Progenitor cell of endocrine pancreas (in vitro differentiated cells): ENCODE results near the gene UBB. TPM values are rescaled to one million over a fixed set of nuclear protein-coding genes. Genes with fewer than 3 reads are reported as not detected.
A peak's percentile ranks its signal among the peaks of the same experiment; 100 is the strongest.

Experiments
- DNase-seq: peaks from one replicate; pipeline ENCODE4 v3.0.0; 2021; ENCODE audit warnings: low spot score; ENCODE audit not compliant: unreplicated experiment
- H3K27ac Mint-ChIP-seq: 2 replicates; pipeline ENCODE4 v1.8.0; 2021; ENCODE audit warnings: mild to moderate bottlenecking, moderate library complexity, mixed read lengths
- H3K27me3 Mint-ChIP-seq: 2 replicates; pipeline ENCODE4 v1.8.0; 2021; ENCODE audit warnings: mixed read lengths
- H3K36me3 Mint-ChIP-seq: 2 replicates; pipeline ENCODE4 v1.8.0; 2022; ENCODE audit warnings: mixed read lengths; ENCODE audit not compliant: insufficient read depth
- H3K4me1 Mint-ChIP-seq: 2 replicates; pipeline ENCODE4 v1.8.0; 2021; ENCODE audit warnings: low read depth, mixed read lengths
- H3K4me3 Mint-ChIP-seq: 2 replicates; pipeline ENCODE4 v1.8.0; 2021; ENCODE audit warnings: low read depth, mild to moderate bottlenecking, moderate library complexity, mixed read lengths
- H3K9me3 Mint-ChIP-seq: 2 replicates; pipeline ENCODE4 v1.8.0; 2021; ENCODE audit warnings: low read depth, mixed read lengths
- total RNA-seq: library from RNA; stranded (reverse); gene quantifications from 2 replicates; pipeline ENCODE4 v1.2.1, GENCODE V29; 2021
- TF ChIP-seq, protein P1 (sequence below): fragments of 200-600 bp; sonication (generic); IDR thresholded peaks from one replicate; pipeline ENCODE4 v1.5.0; 2021; ENCODE audit warnings: antibody characterized with exemption, mild to moderate bottlenecking; ENCODE audit not compliant: unreplicated experiment

The UBB gene
- total RNA-seq, 1 donor from 2014 or later: 1,477 TPM

DNA sequence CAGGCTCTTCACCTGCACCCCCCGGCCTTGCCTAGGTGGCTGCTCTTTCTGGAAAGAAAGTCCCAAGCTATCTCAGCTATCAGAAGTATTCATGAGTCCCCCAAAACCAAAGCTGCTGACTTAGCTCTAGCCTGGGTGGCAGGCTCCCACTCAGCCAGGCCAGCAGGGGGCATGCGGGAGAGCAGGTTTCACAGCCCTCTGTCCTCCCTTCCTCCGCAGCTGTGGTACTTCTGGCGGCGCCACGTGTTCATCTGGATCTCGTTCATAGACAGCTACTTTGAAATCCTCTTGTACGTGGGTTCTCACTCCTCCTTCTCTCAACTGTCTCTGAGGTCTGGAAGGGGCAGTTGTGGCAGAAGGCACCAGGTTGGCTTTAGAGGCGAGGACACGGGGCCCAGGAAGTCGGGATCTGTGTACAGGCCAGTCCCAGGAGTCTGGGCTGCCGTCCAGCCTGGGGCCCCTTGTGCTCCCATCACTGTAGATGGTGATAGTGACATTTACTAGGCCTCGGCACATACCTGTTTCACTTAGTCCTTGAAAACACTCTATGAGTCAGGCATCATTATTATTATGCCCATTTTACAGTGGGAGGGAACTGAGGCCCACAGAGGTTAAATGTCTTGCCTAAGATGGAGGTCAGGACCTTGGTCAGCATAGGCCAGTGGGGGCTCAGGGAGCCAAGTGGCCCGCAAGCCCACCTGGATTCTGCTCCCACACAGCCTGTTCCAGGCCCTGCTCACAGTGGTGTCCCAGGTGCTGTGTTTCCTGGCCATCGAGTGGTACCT is 47.4 kb downstream of the UBB start:
- DNase-seq: peak; percentile 43
- TF ChIP-seq, protein P1, sequence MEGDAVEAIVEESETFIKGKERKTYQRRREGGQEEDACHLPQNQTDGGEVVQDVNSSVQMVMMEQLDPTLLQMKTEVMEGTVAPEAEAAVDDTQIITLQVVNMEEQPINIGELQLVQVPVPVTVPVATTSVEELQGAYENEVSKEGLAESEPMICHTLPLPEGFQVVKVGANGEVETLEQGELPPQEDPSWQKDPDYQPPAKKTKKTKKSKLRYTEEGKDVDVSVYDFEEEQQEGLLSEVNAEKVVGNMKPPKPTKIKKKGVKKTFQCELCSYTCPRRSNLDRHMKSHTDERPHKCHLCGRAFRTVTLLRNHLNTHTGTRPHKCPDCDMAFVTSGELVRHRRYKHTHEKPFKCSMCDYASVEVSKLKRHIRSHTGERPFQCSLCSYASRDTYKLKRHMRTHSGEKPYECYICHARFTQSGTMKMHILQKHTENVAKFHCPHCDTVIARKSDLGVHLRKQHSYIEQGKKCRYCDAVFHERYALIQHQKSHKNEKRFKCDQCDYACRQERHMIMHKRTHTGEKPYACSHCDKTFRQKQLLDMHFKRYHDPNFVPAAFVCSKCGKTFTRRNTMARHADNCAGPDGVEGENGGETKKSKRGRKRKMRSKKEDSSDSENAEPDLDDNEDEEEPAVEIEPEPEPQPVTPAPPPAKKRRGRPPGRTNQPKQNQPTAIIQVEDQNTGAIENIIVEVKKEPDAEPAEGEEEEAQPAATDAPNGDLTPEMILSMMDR: peak; percentile 74
- Mint-ChIP-seq H3K36me3 (no peaks in the 10 kb centered on the region), H3K27ac (no peak overlapping the region), H3K4me3 (no peak overlapping the region), H3K4me1 (peaks cover 7% of the 10 kb centered on the region), H3K9me3 (no peaks in the 10 kb centered on the region), H3K27me3 (no peaks in the 10 kb centered on the region)

DNA sequence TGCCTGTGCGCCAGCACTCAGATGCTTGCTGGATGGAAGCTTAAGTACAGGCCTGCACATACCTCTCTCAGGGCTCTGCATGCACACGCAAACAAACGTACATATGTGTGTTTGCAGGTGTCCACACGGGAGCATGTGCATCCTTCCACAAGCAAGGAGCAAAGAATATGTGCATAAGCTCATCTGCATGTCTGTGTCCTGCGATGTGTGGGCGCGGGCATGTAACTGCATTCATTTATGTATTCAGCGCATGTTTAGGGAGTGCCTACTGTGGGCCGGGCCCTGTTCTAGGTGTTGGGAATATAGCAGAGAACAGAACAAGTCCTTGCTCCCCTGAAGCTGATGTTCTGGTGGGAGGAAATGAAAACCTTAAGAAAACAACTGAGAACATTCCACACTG is 48.2 kb downstream of the UBB start:
- TF ChIP-seq, protein P1: no peak
- DNase-seq: no peak
- Mint-ChIP-seq H3K4me3 (no peak overlapping the region), H3K9me3 (no peaks in the 10 kb centered on the region), H3K27me3 (no peaks in the 10 kb centered on the region), H3K36me3 (no peaks in the 10 kb centered on the region), H3K4me1 (peaks cover 7% of the 10 kb centered on the region), H3K27ac (no peak overlapping the region)

DNA sequence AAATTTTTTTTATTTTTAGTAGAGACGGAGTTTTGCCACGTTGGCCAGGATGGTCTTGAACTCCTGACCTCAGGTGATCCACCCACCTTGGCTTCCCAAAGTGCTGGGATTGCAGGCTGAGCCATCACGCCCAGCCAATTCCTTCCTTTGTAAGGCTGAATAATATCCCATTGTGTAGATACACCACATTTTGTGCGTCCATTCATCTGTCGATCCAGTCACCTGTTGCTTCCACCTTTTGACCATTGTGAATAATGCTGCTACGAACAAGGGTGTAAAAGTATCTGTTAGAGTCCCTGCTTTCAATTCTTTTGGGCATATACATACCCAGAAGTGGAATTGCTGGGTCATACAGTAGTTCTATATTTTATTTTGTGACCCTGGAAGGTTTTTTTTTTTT is 49.8 kb downstream of the UBB start:
- Mint-ChIP-seq H3K4me1 (peaks cover 4% of the 10 kb centered on the region), H3K36me3 (no peaks in the 10 kb centered on the region), H3K9me3 (no peaks in the 10 kb centered on the region), H3K27me3 (no peaks in the 10 kb centered on the region), H3K4me3 (no peak overlapping the region), H3K27ac (no peak overlapping the region)
- DNase-seq: no peak
- TF ChIP-seq, protein P1: no peak

DNA sequence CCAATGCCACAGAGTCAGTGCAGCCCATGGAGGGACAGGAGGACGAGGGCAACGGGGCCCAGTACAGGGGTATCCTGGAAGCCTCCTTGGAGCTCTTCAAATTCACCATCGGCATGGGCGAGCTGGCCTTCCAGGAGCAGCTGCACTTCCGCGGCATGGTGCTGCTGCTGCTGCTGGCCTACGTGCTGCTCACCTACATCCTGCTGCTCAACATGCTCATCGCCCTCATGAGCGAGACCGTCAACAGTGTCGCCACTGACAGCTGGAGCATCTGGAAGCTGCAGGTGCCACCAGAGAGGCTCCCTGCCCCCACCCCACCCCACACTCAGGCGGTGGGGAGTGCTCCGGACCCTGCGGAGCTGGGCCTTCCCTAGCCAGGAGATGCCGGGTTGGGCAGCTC is 51.1 kb downstream of the UBB start:
- H3K4me3 Mint-ChIP-seq: no peak overlapping the region
- DNase-seq: no peak
- no peaks in the 10 kb centered on the region for H3K36me3 Mint-ChIP-seq
- TF ChIP-seq, protein P1: no peak
- H3K9me3 Mint-ChIP-seq: no peaks in the 10 kb centered on the region
- no peak overlapping the region for H3K27ac Mint-ChIP-seq
- no peaks in the 10 kb centered on the region for H3K4me1 Mint-ChIP-seq
- no peaks in the 10 kb centered on the region for H3K27me3 Mint-ChIP-seq

Other genes starting within 250 kb of the UBB start
- gene NCOR1, start 165.6 kb upstream of the UBB start, total RNA-seq: 154 and 165 TPM in 2 replicates
- gene PIGL, start 163.9 kb upstream of the UBB start, total RNA-seq: 37.1 and 40.5 TPM in 2 replicates
- gene CENPV, start 27.6 kb upstream of the UBB start, total RNA-seq: 201 and 206 TPM in 2 replicates
- 1.3 and 2.1 TPM in 2 replicates for gene TRPV2, start 34.5 kb downstream of the UBB start, total RNA-seq
- 8.5 and 9.7 TPM in 2 replicates for gene LRRC75A, start 111.1 kb downstream of the UBB start, total RNA-seq
- 11.6 TPM in 2 replicates for gene ZNF287, start 188.1 kb downstream of the UBB start, total RNA-seq